Epithelial cell of proximal tubule (primary cell): ENCODE results near the gene XRCC4. TPM values are rescaled to one million over a fixed set of nuclear protein-coding genes. Genes with fewer than 3 reads are reported as not detected.

Experiments used
- DNase-seq: peaks from one replicate; pipeline ENCODE4 v3.0.0-alpha.2; 2011; ENCODE audit warnings: low read depth
- H3K4me3 ChIP-seq: 2 replicates; pipeline ENCODE4 v1.5.1; 2011; ENCODE audit warnings: low read depth, mild to moderate bottlenecking, low read length
- total RNA-seq: library from RNA; depleted of rRNA; stranded (reverse); fragments of >200 nt; gene quantifications from 2 replicates; pipeline ENCODE4 v1.2.3, GENCODE V29; 2015
- TF ChIP-seq, protein P1 (sequence below): conservative IDR thresholded peaks from 2 replicates; pipeline ENCODE4 v1.5.1; 2012; ENCODE audit warnings: low read depth, mild to moderate bottlenecking, low read length

The XRCC4 gene
- total RNA-seq, 1 donor from 2014 or later, result 16.4 TPM

DNA sequence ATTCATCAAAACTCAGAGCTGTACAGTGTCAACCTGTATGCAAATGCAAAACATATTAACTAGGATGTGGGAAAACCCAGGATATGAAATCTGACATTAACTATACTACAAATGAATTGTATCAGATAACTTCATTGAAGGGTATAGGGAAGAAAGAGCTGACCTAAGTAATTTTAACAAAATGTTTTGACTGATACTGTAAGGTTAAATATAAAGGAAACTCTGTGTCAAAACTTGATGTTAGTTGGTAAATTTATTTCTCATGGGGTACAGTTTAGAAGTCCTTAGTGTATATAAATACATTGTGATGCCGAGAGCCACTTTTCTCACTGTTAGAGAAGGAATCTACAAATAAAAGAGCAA lies 316.1 kb downstream of the XRCC4 start:
- H3K4me3 ChIP-seq, result no peak overlapping the region
- TF ChIP-seq, protein P1, sequence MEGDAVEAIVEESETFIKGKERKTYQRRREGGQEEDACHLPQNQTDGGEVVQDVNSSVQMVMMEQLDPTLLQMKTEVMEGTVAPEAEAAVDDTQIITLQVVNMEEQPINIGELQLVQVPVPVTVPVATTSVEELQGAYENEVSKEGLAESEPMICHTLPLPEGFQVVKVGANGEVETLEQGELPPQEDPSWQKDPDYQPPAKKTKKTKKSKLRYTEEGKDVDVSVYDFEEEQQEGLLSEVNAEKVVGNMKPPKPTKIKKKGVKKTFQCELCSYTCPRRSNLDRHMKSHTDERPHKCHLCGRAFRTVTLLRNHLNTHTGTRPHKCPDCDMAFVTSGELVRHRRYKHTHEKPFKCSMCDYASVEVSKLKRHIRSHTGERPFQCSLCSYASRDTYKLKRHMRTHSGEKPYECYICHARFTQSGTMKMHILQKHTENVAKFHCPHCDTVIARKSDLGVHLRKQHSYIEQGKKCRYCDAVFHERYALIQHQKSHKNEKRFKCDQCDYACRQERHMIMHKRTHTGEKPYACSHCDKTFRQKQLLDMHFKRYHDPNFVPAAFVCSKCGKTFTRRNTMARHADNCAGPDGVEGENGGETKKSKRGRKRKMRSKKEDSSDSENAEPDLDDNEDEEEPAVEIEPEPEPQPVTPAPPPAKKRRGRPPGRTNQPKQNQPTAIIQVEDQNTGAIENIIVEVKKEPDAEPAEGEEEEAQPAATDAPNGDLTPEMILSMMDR, result no peak
- DNase-seq, result no peak

DNA sequence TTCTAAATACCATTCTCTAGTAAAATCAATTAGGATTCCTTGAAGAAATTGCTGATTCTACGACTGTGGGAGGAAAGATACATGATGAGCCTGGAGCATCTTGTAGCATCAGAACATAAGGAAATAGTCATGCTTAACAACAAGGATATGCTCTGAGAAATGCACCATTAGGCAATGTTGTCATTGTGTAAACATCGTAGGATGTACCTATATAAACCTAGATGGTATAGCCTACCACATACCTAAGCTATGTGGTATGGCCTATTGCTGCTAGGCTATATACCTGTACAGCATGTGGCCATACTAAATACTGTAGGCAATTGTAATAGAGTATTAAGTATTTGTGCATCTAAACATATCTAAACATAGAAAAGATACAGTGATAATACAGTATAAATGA lies 316.8 kb downstream of the XRCC4 start:
- no peak for DNase-seq
- TF ChIP-seq, protein P1, result no peak
- no peak overlapping the region for H3K4me3 ChIP-seq

DNA sequence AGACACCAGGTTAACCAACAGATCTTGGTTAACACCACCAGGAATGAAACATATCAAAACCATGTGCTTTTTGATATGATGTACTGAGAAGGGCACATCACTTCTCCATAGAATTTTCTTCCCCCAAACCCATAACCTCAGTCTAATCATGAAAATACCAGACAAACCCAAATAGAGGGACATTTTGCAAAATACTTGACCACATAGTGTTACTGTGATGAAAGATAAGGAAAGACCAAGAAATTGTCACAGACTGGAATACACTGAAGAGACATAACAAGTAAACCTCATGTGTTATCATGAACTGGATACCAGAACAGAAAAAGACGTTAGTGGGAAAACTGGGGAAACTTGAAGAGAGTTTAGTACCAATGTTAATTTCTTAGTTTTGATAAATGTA lies 319.3 kb downstream of the XRCC4 start:
- no peak overlapping the region for H3K4me3 ChIP-seq
- TF ChIP-seq, protein P1, result no peak
- no peak for DNase-seq

DNA sequence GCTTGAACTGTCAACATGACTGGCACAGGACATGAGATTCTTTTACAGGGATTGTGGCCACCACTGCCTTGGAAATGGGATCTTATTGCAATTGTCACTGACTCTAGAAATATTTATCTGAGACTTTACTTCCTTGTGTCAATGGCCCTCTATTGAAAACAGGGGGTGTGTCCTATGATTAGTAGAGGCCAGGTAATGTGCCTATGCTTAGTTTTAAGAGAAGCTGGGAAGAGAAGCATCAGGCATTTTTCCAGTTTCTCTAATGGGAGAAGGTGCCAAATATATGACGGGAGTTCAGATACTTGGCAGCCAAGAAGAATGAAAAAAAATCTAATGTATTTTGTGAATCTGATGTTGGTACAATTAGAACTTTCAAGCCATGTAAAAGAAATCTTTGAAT lies 320.3 kb downstream of the XRCC4 start:
- TF ChIP-seq, protein P1, result no peak
- no peak for DNase-seq
- H3K4me3 ChIP-seq, result no peak overlapping the region

DNA sequence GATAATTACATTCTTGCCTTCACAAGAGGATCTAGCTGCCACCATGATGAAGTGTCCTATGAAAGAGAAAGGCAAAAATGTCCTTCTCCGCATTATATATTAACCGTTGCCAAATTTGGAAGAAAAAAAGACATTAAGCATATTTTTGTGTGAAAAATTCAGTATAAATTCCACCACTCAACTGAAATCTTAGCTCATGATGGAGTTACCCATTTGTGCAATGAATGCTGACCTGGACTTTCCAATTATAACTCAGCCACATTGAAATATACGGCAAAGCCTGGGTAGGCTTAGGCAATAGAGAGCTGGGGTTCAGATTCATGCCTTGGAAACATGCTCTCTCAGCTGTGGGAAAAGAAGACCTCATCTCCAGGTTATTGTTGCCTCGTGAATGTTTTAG lies 322.9 kb downstream of the XRCC4 start:
- no peak for DNase-seq
- TF ChIP-seq, protein P1, result no peak
- no peak overlapping the region for H3K4me3 ChIP-seq

DNA sequence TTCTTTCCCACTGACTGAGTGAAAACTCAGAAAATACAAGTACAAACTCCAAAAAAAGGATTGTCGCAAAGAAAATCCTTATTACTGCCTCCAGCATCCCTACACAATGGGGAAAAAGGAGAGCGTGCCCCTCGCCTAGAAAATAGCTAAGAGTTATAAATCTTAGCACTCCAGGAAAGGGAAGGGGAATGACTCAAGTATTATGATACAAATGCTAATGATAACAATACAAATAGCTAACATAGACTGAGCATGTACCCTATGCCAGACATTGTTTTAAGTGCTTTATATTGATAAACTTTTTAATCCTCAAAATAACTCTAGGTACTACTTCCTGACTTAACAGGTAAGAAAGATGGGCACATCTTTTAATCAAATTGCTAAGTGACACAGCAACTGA lies 323.4 kb downstream of the XRCC4 start:
- DNase-seq, result no peak
- H3K4me3 ChIP-seq, result no peak overlapping the region
- TF ChIP-seq, protein P1, result no peak

DNA sequence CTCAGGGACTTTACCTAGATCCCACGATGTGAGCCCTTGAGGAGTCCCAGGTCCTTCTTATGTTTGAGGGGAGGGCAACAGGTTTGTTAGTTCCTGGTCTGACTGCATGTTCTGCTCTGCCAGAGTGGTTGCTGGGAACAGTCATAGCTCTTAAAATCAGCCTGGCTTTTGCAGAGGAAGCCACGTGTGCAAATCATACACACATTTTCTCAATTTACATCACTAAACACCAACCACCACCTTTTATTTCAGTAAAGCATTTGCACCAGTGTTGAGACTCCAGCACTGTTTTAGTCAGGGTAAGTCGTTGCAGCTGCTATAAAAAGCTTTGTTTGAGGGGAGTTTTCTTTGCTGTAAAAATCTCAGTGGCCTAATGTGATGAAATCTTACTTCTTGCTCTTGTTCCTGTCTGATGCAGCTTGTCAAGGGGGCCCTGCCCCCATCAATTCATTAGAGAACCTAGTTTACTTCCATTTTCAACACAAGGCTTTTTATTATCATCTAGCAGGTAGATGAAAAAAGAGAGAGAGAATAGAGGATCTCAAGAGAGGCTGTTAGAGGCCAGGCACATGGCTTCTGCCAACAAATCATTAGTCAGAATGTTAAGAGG lies 323.9 kb downstream of the XRCC4 start:
- TF ChIP-seq, protein P1, result no peak

More for the DNA sequence above, 323.9 kb downstream of the XRCC4 start:
- H3K4me3 ChIP-seq, result no peak overlapping the region
- DNase-seq, result no peak
